ENCODE data around the gene AQP12A. TPM values are rescaled to one million over a fixed set of nuclear protein-coding genes. Genes with fewer than 3 reads are reported as not detected.
A peak's percentile ranks its signal among the peaks of the same experiment; 100 is the strongest.

AQP12A gene
- total and polyA plus RNA-seq, 7 experiments from 2014 or later: not detected

GRCh38 chr2:240713928-240714746, 22.5 kb downstream of the AQP12A start:
- POLR2A ChIA-PET: no interaction called here
- intact Hi-C loops (cut with micrococcal nuclease): no loop called here
- no peak overlapping the region for H3K27ac ChIP-seq (ENCODE audit: low read depth, low read length)
- Mint-ChIP-seq H3K27ac (no peak overlapping the region), H3K4me1 (no peaks in the 10 kb centered on the region), H3K36me3 (no peaks in the 10 kb centered on the region), H3K9me3 (no peaks in the 10 kb centered on the region), H3K27me3 (peaks cover 0 to 8% (median 0%) of the 10 kb centered on the region in 5 donors), H3K4me3 (peak overlapping the region in 1 of 10 donors; percentile 16)
- H3K9me3 ChIP-seq (ENCODE audit: control insufficient read depth in 2 of 3, low read length in 3 of 3): no peaks in the 10 kb centered on the region
- no peak overlapping the region for H3K4me3 ChIP-seq (ENCODE audit: low read length)
- no peaks in the 10 kb centered on the region for H3K4me1 ChIP-seq (ENCODE audit: control insufficient read depth in 2 of 2, insufficient read depth in 2 of 2, low read length in 2 of 2)
- H3K36me3 ChIP-seq (ENCODE audit: control insufficient read depth in 2 of 3, insufficient read depth in 3 of 3, low read length in 3 of 3): no peaks in the 10 kb centered on the region
- H3K27me3 ChIP-seq (ENCODE audit: control insufficient read depth in 2 of 2, insufficient read depth in 2 of 2, low read length in 2 of 2): no peaks in the 10 kb centered on the region
- CTCF ChIA-PET: no interaction called here
- DNase-seq: no peak
- ATAC-seq: no peak

- intact Hi-C loops (cut with micrococcal nuclease): no loop called here
- ChIA-PET CTCF (no interaction called here), POLR2A (no interaction called here)
- Mint-ChIP-seq H3K4me1 (no peaks in the 10 kb centered on the region), H3K27ac (no peak overlapping the region), H3K4me3 (no peak overlapping the region), H3K36me3 (no peaks in the 10 kb centered on the region), H3K27me3 (peaks cover 0 to 5% (median 0%) of the 10 kb centered on the region in 5 donors), H3K9me3 (no peaks in the 10 kb centered on the region)
- no peaks in the 10 kb centered on the region for H3K36me3 ChIP-seq (ENCODE audit: control insufficient read depth in 2 of 3, insufficient read depth in 3 of 3, low read length in 3 of 3)
- H3K27me3 ChIP-seq (ENCODE audit: control insufficient read depth in 2 of 2, insufficient read depth in 2 of 2, low read length in 2 of 2): no peaks in the 10 kb centered on the region
- no peak overlapping the region for H3K4me3 ChIP-seq (ENCODE audit: low read length)
- no peaks in the 10 kb centered on the region for H3K9me3 ChIP-seq (ENCODE audit: control insufficient read depth in 2 of 3, low read length in 3 of 3)
- no peaks in the 10 kb centered on the region for H3K4me1 ChIP-seq (ENCODE audit: control insufficient read depth in 2 of 2, insufficient read depth in 2 of 2, low read length in 2 of 2)
- DNase-seq (no peak), ATAC-seq (no peak)
- no peak overlapping the region for H3K27ac ChIP-seq (ENCODE audit: low read depth, low read length)
Observed at GRCh38 chr2:240714747-240715725, 23.4 kb downstream of the AQP12A start.

GRCh38 chr2:240716130-240716798, 24.6 kb downstream of the AQP12A start:
- Histone ChIP-seq H3K27ac (ENCODE audit: low read depth, low read length) (no peak overlapping the region), H3K4me1 (ENCODE audit: control insufficient read depth in 2 of 2, insufficient read depth in 2 of 2, low read length in 2 of 2) (no peaks in the 10 kb centered on the region), H3K36me3 (ENCODE audit: control insufficient read depth in 2 of 3, insufficient read depth in 3 of 3, low read length in 3 of 3) (no peaks in the 10 kb centered on the region), H3K9me3 (ENCODE audit: control insufficient read depth in 2 of 3, low read length in 3 of 3) (no peaks in the 10 kb centered on the region), H3K4me3 (ENCODE audit: low read length) (no peak overlapping the region), H3K27me3 (ENCODE audit: control insufficient read depth in 2 of 2, insufficient read depth in 2 of 2, low read length in 2 of 2) (no peaks in the 10 kb centered on the region)
- Mint-ChIP-seq H3K36me3 (no peaks in the 10 kb centered on the region), H3K9me3 (no peaks in the 10 kb centered on the region), H3K4me1 (no peaks in the 10 kb centered on the region), H3K27me3 (no peaks in the 10 kb centered on the region), H3K27ac (no peak overlapping the region), H3K4me3 (no peak overlapping the region)
- DNase-seq (no peak), ATAC-seq (no peak)
- CTCF ChIA-PET: interaction anchor here (0.6 kb wide), 1 partner anchor 1162 kb away, joined by 3 read pairs; no protein-coding TSS in a partner anchor
- POLR2A ChIA-PET: no interaction called here
- intact Hi-C loops (cut with micrococcal nuclease): no loop called here

- ChIA-PET POLR2A (no interaction called here), CTCF (no interaction called here)
- Histone ChIP-seq H3K9me3 (ENCODE audit: control insufficient read depth in 2 of 3, low read length in 3 of 3) (no peaks in the 10 kb centered on the region), H3K27ac (ENCODE audit: low read depth, low read length) (no peak overlapping the region), H3K4me3 (ENCODE audit: low read length) (no peak overlapping the region), H3K27me3 (ENCODE audit: control insufficient read depth in 2 of 2, insufficient read depth in 2 of 2, low read length in 2 of 2) (no peaks in the 10 kb centered on the region), H3K36me3 (ENCODE audit: control insufficient read depth in 2 of 3, insufficient read depth in 3 of 3, low read length in 3 of 3) (no peaks in the 10 kb centered on the region), H3K4me1 (ENCODE audit: control insufficient read depth in 2 of 2, insufficient read depth in 2 of 2, low read length in 2 of 2) (no peaks in the 10 kb centered on the region)
- Mint-ChIP-seq H3K4me3 (no peak overlapping the region), H3K27ac (no peak overlapping the region), H3K4me1 (no peaks in the 10 kb centered on the region), H3K27me3 (no peaks in the 10 kb centered on the region), H3K9me3 (no peaks in the 10 kb centered on the region), H3K36me3 (no peaks in the 10 kb centered on the region)
- intact Hi-C loops (cut with micrococcal nuclease): no loop called here
- DNase-seq: no peak
- no peak for ATAC-seq
Observed at GRCh38 chr2:240717181-240717641, 25.5 kb downstream of the AQP12A start.

- intact Hi-C loops (cut with micrococcal nuclease): no loop called here
- no peaks in the 10 kb centered on the region for H3K36me3 Mint-ChIP-seq
- no peaks in the 10 kb centered on the region for H3K4me1 Mint-ChIP-seq
- no peak overlapping the region for H3K4me3 Mint-ChIP-seq
- Histone ChIP-seq H3K36me3 (ENCODE audit: control insufficient read depth in 2 of 3, insufficient read depth in 3 of 3, low read length in 3 of 3) (no peaks in the 10 kb centered on the region), H3K4me3 (ENCODE audit: low read length) (no peak overlapping the region), H3K9me3 (ENCODE audit: control insufficient read depth in 2 of 3, low read length in 3 of 3) (no peaks in the 10 kb centered on the region), H3K27ac (ENCODE audit: low read depth, low read length) (no peak overlapping the region), H3K4me1 (ENCODE audit: control insufficient read depth in 2 of 2, insufficient read depth in 2 of 2, low read length in 2 of 2) (no peaks in the 10 kb centered on the region), H3K27me3 (ENCODE audit: control insufficient read depth in 2 of 2, insufficient read depth in 2 of 2, low read length in 2 of 2) (no peaks in the 10 kb centered on the region)
- ChIA-PET POLR2A (no interaction called here), CTCF (no interaction called here)
- no peaks in the 10 kb centered on the region for H3K9me3 Mint-ChIP-seq
- no peaks in the 10 kb centered on the region for H3K27me3 Mint-ChIP-seq
- DNase-seq (no peak), ATAC-seq (no peak)
- H3K27ac Mint-ChIP-seq: no peak overlapping the region
Observed at GRCh38 chr2:240717681-240718581, 26.3 kb downstream of the AQP12A start.

GRCh38 chr2:240718896-240719490, 27.3 kb downstream of the AQP12A start:
- H3K4me1 ChIP-seq (ENCODE audit: control insufficient read depth in 2 of 2, insufficient read depth in 2 of 2, low read length in 2 of 2): no peaks in the 10 kb centered on the region
- ChIA-PET POLR2A (no interaction called here), CTCF (no interaction called here)
- no peak overlapping the region for H3K4me3 Mint-ChIP-seq
- DNase-seq (no peak), ATAC-seq (no peak)
- no peak overlapping the region for H3K4me3 ChIP-seq (ENCODE audit: low read length)
- H3K9me3 ChIP-seq (ENCODE audit: control insufficient read depth in 2 of 3, low read length in 3 of 3): no peaks in the 10 kb centered on the region
- H3K36me3 ChIP-seq (ENCODE audit: control insufficient read depth in 2 of 3, insufficient read depth in 3 of 3, low read length in 3 of 3): no peaks in the 10 kb centered on the region
- no peaks in the 10 kb centered on the region for H3K4me1 Mint-ChIP-seq
- no peak overlapping the region for H3K27ac ChIP-seq (ENCODE audit: low read depth, low read length)
- H3K9me3 Mint-ChIP-seq: no peaks in the 10 kb centered on the region
- H3K27ac Mint-ChIP-seq: no peak overlapping the region
- no peaks in the 10 kb centered on the region for H3K36me3 Mint-ChIP-seq
- intact Hi-C loops (cut with micrococcal nuclease): no loop called here
- no peaks in the 10 kb centered on the region for H3K27me3 ChIP-seq (ENCODE audit: control insufficient read depth in 2 of 2, insufficient read depth in 2 of 2, low read length in 2 of 2)
- no peaks in the 10 kb centered on the region for H3K27me3 Mint-ChIP-seq
